B cell (primary cell): ENCODE data around the gene SUOX.

Experiments
- EZH2 ChIP-seq: IDR thresholded peaks from 2 replicates; pipeline ENCODE4 v1.6.1; 2012; ENCODE audit warnings: borderline replicate concordance, low read depth, mild to moderate bottlenecking, moderate library complexity, low read length; ENCODE audit not compliant: insufficient read depth, poor library complexity, severe bottlenecking
- TF ChIP-seq, protein P1 (sequence below): fragments of 200-600 bp; IDR thresholded peaks from one replicate; pipeline ENCODE4 v1.8.0; 2022; ENCODE audit warnings: antibody characterized with exemption, mild to moderate bottlenecking

DNA sequence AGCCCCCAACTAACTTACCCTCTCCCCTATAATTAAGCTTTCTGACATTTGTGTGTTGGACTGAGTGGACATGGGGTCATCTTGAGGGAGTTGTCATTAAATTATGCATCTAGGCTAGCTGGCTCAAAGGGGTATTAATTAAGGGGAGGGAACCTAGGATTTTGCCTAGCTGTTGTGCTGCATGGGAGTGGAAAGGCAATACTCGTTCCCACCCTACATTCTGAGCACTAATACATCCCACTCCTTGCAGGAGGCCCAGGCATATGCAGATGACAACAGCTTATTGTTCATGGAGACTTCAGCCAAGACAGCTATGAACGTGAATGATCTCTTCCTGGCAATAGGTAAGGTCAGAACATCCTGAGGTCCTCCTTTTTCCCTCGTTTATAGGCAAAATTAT, 6.0 kb upstream of the SUOX start:
- no peak for TF ChIP-seq EZH2
- TF ChIP-seq, protein P1, sequence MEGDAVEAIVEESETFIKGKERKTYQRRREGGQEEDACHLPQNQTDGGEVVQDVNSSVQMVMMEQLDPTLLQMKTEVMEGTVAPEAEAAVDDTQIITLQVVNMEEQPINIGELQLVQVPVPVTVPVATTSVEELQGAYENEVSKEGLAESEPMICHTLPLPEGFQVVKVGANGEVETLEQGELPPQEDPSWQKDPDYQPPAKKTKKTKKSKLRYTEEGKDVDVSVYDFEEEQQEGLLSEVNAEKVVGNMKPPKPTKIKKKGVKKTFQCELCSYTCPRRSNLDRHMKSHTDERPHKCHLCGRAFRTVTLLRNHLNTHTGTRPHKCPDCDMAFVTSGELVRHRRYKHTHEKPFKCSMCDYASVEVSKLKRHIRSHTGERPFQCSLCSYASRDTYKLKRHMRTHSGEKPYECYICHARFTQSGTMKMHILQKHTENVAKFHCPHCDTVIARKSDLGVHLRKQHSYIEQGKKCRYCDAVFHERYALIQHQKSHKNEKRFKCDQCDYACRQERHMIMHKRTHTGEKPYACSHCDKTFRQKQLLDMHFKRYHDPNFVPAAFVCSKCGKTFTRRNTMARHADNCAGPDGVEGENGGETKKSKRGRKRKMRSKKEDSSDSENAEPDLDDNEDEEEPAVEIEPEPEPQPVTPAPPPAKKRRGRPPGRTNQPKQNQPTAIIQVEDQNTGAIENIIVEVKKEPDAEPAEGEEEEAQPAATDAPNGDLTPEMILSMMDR = no peak
